Tibial nerve (tissue), 4 donors: Measurements from ENCODE around the gene THUMPD3. TPM values are rescaled to one million over a fixed set of nuclear protein-coding genes. Genes with fewer than 3 reads are reported as not detected.

ENCODE experiments used
- DNase-seq, 2 donors: peaks; one replicate each; pipeline ENCODE4 v3.0.0-alpha.2; 2019; ENCODE audit warnings: low spot score in 2 of 2
- H3K27ac ChIP-seq, 4 donors: fragments of 200-600 bp; sonication (generic) in 3 of 4; one replicate each; pipeline ENCODE4 v1.5.1; 2017 to 2019; ENCODE audit warnings: mild to moderate bottlenecking in 1 of 4
- H3K27me3 ChIP-seq, 2 donors: fragments of 200-600 bp; sonication (generic) in 1 of 2; one replicate each; pipeline versions ENCODE4 v1.5.1 to v1.6.0; 2017 to 2019
- H3K36me3 ChIP-seq, 3 donors: fragments of 200-600 bp; sonication (generic); one replicate each; pipeline ENCODE4 v1.5.1; 2018 to 2019
- H3K4me1 ChIP-seq, 4 donors: fragments of 200-600 bp; sonication (generic) in 3 of 4; one replicate each; pipeline ENCODE4 v1.5.1; 2017 to 2019
- H3K4me3 ChIP-seq, 4 donors: fragments of 200-600 bp; sonication (generic) in 3 of 4; one replicate each; pipeline ENCODE4 v1.5.1; 2017 to 2019; ENCODE audit warnings: mild to moderate bottlenecking in 1 of 4, moderate library complexity in 1 of 4
- H3K9me3 ChIP-seq, 4 donors: fragments of 200-600 bp; sonication (generic) in 3 of 4; one replicate each; pipeline ENCODE4 v1.5.1; 2017 to 2019
- EP300 ChIP-seq, 2 donors: sonication (generic); formaldehyde crosslinking; IDR thresholded peaks; one replicate each; pipeline ENCODE4 v1.6.1; 2017; ENCODE audit warnings: antibody characterized with exemption in 2 of 2, mild to moderate bottlenecking in 1 of 2
- POLR2A ChIP-seq, 2 donors: fragments of 450-650 bp; IDR thresholded peaks; one replicate each; pipeline ENCODE4 v1.6.1; 2017; ENCODE audit warnings: antibody characterized with exemption in 2 of 2, mild to moderate bottlenecking in 2 of 2, moderate library complexity in 2 of 2
- WGBS, 2 donors: methylation state at CpG; one replicate each; pipeline ENCODE4 v1.1.5; 2018; 5-methylcytosine and 5-hydroxymethylcytosine counted together
- total RNA-seq, 4 donors: library from RNA; depleted of rRNA; stranded (reverse); fragments of >200 nt; gene quantifications; one replicate each; pipeline ENCODE4 v1.1.0, GENCODE V29; 2016
- TF ChIP-seq, protein P1 (sequence below), 5 experiments: fragments of 200-600 bp in 3 of 5; fragments of 450-650 bp in 2 of 5; sonication (generic) in 3 of 5; IDR thresholded peaks; one replicate each; pipeline ENCODE4 v1.5.1; 2016 to 2019; ENCODE audit warnings: antibody characterized with exemption in 5 of 5, mild to moderate bottlenecking in 3 of 5, moderate library complexity in 2 of 5

Gene THUMPD3
- total RNA-seq, 4 donors from 2014 or later: 21.6 to 42.6 (median 30.5) TPM

DNA sequence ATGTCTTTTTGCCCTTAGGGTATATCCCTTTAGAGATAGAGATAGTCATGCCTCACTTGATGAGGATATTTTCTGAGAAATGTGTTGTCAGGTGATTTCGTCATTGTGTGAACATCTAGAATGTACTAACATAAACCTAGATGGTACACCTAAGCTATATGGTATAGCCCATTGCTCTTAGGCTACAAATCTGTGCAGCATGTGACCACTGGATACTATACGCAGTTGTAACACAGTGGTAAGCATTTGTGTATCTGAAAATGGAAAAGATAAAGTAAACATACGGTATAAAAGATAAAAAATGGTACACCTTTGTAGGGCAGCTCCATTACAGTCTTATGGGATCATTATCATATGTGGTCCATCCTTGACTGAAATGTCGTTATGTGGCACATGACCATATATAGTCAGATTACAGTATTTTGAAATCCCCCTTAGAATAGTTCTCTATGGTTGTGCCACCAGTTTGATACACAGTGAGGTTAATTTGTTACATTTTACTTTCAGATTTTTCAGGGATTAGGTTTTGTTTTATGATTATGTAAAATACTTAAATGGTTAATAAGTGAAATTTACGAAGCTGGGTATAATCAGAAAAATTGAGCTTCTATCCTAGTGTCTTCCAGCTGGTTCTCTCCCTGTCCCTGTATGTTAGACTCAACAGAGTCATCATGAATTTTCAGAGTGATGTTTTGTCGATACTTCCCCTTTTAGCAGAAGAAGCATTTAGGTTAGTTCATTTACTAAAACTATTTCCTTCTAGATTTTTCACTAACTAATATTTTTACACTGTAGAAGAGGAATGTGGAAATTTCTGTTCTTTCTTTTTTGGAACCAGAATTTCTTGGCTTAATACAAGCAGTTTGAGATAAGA lies 47.4 kb downstream of the THUMPD3 start:
- Histone ChIP-seq H3K27me3 (no peaks in the 10 kb centered on the region), H3K9me3 (no peaks in the 10 kb centered on the region), H3K4me1 (peaks cover 0 to 94% (median 22%) of the 10 kb centered on the region in 4 donors), H3K27ac (peak overlapping the region in 2 of 4 donors; percentile 8 to 12), H3K36me3 (no peaks in the 10 kb centered on the region), H3K4me3 (no peak overlapping the region)
- 76 to 80% methylated on average over 6 of the region's 6 CpGs for WGBS, 2 donors
- TF ChIP-seq, protein P1, sequence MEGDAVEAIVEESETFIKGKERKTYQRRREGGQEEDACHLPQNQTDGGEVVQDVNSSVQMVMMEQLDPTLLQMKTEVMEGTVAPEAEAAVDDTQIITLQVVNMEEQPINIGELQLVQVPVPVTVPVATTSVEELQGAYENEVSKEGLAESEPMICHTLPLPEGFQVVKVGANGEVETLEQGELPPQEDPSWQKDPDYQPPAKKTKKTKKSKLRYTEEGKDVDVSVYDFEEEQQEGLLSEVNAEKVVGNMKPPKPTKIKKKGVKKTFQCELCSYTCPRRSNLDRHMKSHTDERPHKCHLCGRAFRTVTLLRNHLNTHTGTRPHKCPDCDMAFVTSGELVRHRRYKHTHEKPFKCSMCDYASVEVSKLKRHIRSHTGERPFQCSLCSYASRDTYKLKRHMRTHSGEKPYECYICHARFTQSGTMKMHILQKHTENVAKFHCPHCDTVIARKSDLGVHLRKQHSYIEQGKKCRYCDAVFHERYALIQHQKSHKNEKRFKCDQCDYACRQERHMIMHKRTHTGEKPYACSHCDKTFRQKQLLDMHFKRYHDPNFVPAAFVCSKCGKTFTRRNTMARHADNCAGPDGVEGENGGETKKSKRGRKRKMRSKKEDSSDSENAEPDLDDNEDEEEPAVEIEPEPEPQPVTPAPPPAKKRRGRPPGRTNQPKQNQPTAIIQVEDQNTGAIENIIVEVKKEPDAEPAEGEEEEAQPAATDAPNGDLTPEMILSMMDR (IDR thresholded peaks at IDR 0.05): no peak
- no peak for TF ChIP-seq EP300 (IDR thresholded peaks at IDR 0.05)
- TF ChIP-seq POLR2A (IDR thresholded peaks at IDR 0.05): no peak
- DNase-seq: no peak

DNA sequence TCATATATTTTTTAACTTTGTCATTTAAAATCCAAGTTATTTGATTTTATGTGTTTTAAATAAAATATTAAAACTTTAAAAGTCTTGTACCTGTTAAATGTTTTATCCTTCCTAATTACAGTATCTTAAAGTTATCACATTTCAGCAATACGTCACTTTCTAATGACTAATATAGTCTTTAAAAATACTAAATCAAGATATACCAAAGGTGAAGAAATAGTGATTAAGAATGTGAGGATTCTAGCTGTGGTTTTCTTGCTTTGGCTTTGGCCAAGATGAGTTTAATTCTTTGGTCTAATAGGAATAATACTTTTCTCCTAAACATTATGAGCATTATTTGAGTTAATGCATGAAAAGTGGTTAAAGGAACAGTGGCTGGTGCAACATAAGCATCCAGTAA lies 48.4 kb downstream of the THUMPD3 start:
- no peak overlapping the region for H3K4me3 ChIP-seq
- H3K36me3 ChIP-seq: peaks cover 0 to 6% (median 0%) of the 10 kb centered on the region in 3 donors
- WGBS, 2 donors: 84 to 89% methylated on average over 1 of the region's 1 CpG
- no peaks in the 10 kb centered on the region for H3K27me3 ChIP-seq
- peak overlapping the region in 1 of 4 donors; percentile 8 for H3K27ac ChIP-seq
- DNase-seq: no peak
- H3K9me3 ChIP-seq: no peaks in the 10 kb centered on the region
- no peak for TF ChIP-seq POLR2A (IDR thresholded peaks at IDR 0.05)
- TF ChIP-seq EP300 (IDR thresholded peaks at IDR 0.05): no peak
- TF ChIP-seq, protein P1 (IDR thresholded peaks at IDR 0.05): no peak
- peaks cover 0 to 91% (median 13%) of the 10 kb centered on the region in 4 donors for H3K4me1 ChIP-seq

DNA sequence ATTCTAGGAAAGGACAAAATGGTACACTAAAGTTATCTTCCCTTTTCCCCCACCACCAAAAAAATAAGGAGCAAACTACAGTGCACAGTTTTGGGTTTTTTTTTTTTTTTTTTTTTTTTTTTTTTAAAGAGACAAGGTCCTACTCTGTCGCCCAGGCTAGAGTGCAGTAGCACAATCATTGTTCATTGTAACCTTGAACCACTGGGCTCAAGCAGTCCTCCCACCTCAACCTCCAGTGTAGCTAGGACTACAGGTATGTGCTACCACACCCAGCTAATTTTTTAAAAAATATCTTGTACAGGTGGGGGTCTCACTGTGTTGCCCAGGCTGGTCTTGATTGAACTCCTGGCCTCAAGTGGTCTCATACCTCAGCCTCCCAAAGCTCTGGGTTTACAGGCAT lies 49.4 kb downstream of the THUMPD3 start:
- H3K36me3 ChIP-seq: peaks cover 0 to 6% (median 0%) of the 10 kb centered on the region in 3 donors
- no peak overlapping the region for H3K4me3 ChIP-seq
- no peaks in the 10 kb centered on the region for H3K27me3 ChIP-seq
- TF ChIP-seq POLR2A (IDR thresholded peaks at IDR 0.05) (no peak), EP300 (IDR thresholded peaks at IDR 0.05) (no peak)
- TF ChIP-seq, protein P1 (IDR thresholded peaks at IDR 0.05): no peak
- no peaks in the 10 kb centered on the region for H3K9me3 ChIP-seq
- no peak overlapping the region for H3K27ac ChIP-seq
- DNase-seq: no peak
- WGBS, 2 donors: 65% methylated on average over 1 of the region's 1 CpG
- peaks cover 0 to 94% (median 16%) of the 10 kb centered on the region in 4 donors for H3K4me1 ChIP-seq

DNA sequence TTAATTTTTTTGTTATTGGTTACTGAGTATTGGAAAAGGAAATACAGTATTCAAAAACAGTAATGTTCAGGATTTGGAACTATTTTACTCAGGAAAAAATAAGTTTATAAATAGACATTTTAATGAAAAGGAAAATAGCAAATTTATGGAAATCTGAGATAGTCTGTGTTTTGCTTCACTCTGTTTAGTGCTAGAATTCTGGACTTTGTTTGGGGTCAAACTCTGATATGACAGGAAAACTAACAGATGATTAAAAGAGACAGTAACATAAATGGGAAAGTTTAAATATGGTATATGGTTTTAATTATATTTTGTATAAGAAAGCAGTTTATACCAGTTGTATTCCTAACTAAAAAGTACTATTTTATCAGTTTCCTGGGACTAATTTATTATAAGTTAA lies 52.0 kb downstream of the THUMPD3 start:
- H3K4me1 ChIP-seq: peaks cover 0 to 84% (median 12%) of the 10 kb centered on the region in 4 donors
- H3K27ac ChIP-seq: no peak overlapping the region
- H3K9me3 ChIP-seq: no peaks in the 10 kb centered on the region
- H3K36me3 ChIP-seq: peaks cover 0 to 6% (median 0%) of the 10 kb centered on the region in 3 donors
- TF ChIP-seq EP300 (IDR thresholded peaks at IDR 0.05) (no peak), POLR2A (IDR thresholded peaks at IDR 0.05) (no peak)
- TF ChIP-seq, protein P1 (IDR thresholded peaks at IDR 0.05): no peak
- DNase-seq: no peak
- H3K27me3 ChIP-seq: no peaks in the 10 kb centered on the region
- no peak overlapping the region for H3K4me3 ChIP-seq

DNA sequence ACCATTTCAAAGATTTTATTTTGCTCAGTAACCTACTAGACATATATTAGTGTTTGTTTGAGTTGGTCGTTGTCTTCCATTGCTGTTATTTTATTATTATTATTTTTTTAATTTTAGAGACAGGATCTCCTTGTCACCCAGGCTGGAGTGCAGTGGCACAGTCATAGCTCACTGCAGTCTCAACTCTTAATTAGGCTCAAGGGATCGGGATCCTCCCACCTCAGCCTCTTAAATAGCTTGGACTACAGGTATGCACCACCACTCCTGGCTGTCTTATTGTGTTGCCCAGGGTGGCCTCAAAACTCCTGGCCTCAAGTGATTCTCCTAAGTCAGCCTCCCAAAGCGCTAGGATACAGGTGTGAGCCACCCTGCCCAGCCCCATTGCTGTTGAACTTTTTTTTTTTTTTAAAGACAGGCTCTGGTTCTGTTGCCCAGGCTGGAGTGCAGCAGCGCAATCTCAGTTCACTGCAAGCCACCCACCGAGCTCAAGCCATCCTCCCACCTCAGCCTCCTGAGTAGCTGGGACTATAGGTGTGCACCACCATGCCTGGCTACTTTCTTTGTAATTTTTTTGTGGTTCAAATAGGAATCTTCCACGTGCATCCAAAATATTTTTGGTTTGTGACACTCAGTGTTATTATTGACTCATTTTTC lies 52.8 kb downstream of the THUMPD3 start:
- no peaks in the 10 kb centered on the region for H3K9me3 ChIP-seq
- no peak overlapping the region for H3K4me3 ChIP-seq
- H3K27ac ChIP-seq: no peak overlapping the region
- peaks cover 0 to 6% (median 0%) of the 10 kb centered on the region in 3 donors for H3K36me3 ChIP-seq
- peaks cover 0 to 85% (median 16%) of the 10 kb centered on the region in 4 donors for H3K4me1 ChIP-seq
- DNase-seq: no peak
- WGBS, 2 donors: 83 to 85% methylated on average over 6 of the region's 6 CpGs
- H3K27me3 ChIP-seq: no peaks in the 10 kb centered on the region
- TF ChIP-seq EP300 (IDR thresholded peaks at IDR 0.05) (no peak), POLR2A (IDR thresholded peaks at IDR 0.05) (no peak)
- TF ChIP-seq, protein P1 (IDR thresholded peaks at IDR 0.05): no peak
